ENCODE data around the gene RPN2.

GRCh38 chr20:37198932-37199660 is 20.0 kb downstream of the RPN2 start:
- TF ChIP-seq CTCF (IDR thresholded peaks at IDR 0.05; ENCODE audit: extremely low read depth in 1 of 2, insufficient read depth in 1 of 2, low read depth in 1 of 2, low read length in 2 of 2) (no peak), POLR2A (IDR thresholded peaks at IDR 0.05; ENCODE audit: low read depth, low read length) (no peak)
